Prostate gland (tissue), 2 donors: ENCODE results near the gene ZNF732. TPM values are rescaled to one million over a fixed set of nuclear protein-coding genes. Genes with fewer than 3 reads are reported as not detected.

ENCODE experiments used
- DNase-seq: peaks from one replicate; pipeline ENCODE4 v3.0.0-alpha.2; 2019; ENCODE audit warnings: low spot score
- H3K27ac ChIP-seq, 2 donors: fragments of 200-600 bp; sonication (generic); 2 replicates each; pipeline ENCODE4 v1.5.1; 2017 to 2019
- H3K27me3 ChIP-seq: fragments of 200-600 bp; sonication (generic); replicated peaks from 2 replicates; pipeline ENCODE4 v1.5.1; 2019; ENCODE audit not compliant: insufficient read depth
- H3K36me3 ChIP-seq, 2 donors: fragments of 200-600 bp; sonication (generic); 1 replicate in 1 of 2; 2 replicates in 1 of 2; pipeline versions ENCODE4 v1.5.1 to v1.8.1; 2017 to 2019
- H3K4me1 ChIP-seq: fragments of 200-600 bp; sonication (generic); replicated peaks from 2 replicates; pipeline ENCODE4 v1.5.1; 2019
- H3K4me3 ChIP-seq, 2 donors: fragments of 200-600 bp; sonication (generic); 2 replicates each; pipeline ENCODE4 v1.5.1; 2017 to 2019
- H3K9me3 ChIP-seq: fragments of 200-600 bp; sonication (generic); 2 replicates; pipeline ENCODE4 v1.5.1; 2017
- POLR2A ChIP-seq: fragments of 450-650 bp; IDR thresholded peaks from one replicate; pipeline ENCODE4 v1.6.1; 2016; ENCODE audit warnings: antibody characterized with exemption, mild to moderate bottlenecking
- POLR2AphosphoS5 ChIP-seq: sonication (generic); formaldehyde crosslinking; IDR thresholded peaks from one replicate; pipeline ENCODE4 v1.6.1; 2017; ENCODE audit warnings: antibody characterized with exemption
- WGBS: methylation state at CpG from one replicate; pipeline ENCODE4 v1.1.5; 2018; 5-methylcytosine and 5-hydroxymethylcytosine counted together
- intact Hi-C: fragments of 100-400 bp; cut with DNase I; formaldehyde crosslinking; loops from one replicate; pipeline ENCODE4 v1.14.2; 2022
- total RNA-seq, 2 donors: library from RNA; depleted of rRNA; stranded (reverse); fragments of >200 nt; gene quantifications; one replicate each; pipeline ENCODE4 v1.1.0, GENCODE V29; 2016
- TF ChIP-seq, protein P1 (sequence below), 4 experiments: fragments of 200-600 bp in 2 of 4; fragments of 450-650 bp in 2 of 4; sonication (generic) in 2 of 4; IDR thresholded peaks; 1 replicate in 3 of 4; 2 replicates in 1 of 4; pipeline ENCODE4 v1.5.1; 2016 to 2019; ENCODE audit warnings: antibody characterized with exemption in 4 of 4, mild to moderate bottlenecking in 2 of 4, moderate library complexity in 2 of 4

Gene ZNF732
- total RNA-seq, 2 donors from 2014 or later = 0.14 to 2.3 TPM

DNA sequence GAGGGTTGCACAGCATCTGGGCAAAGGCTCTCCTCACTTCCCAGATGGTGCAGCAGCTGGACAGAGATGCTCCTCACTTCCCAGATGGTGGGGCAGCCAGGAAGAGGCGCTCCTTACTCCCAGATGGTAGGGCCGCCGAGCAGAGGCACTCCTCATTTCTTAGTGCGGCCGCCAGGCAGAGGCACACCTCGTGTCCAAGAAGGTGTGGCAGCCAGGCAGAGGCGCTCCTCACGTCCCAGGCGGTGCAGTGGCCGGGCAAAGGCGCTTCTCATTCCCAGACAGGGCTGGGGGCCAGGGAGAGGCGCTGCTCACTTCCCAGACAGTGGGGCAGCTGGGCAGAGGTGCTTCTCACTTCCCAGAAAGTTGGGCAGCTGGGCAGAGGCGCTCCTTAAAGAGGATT, 48.8 kb downstream of the ZNF732 start:
- TF ChIP-seq POLR2A = no peak
- TF ChIP-seq, protein P1, sequence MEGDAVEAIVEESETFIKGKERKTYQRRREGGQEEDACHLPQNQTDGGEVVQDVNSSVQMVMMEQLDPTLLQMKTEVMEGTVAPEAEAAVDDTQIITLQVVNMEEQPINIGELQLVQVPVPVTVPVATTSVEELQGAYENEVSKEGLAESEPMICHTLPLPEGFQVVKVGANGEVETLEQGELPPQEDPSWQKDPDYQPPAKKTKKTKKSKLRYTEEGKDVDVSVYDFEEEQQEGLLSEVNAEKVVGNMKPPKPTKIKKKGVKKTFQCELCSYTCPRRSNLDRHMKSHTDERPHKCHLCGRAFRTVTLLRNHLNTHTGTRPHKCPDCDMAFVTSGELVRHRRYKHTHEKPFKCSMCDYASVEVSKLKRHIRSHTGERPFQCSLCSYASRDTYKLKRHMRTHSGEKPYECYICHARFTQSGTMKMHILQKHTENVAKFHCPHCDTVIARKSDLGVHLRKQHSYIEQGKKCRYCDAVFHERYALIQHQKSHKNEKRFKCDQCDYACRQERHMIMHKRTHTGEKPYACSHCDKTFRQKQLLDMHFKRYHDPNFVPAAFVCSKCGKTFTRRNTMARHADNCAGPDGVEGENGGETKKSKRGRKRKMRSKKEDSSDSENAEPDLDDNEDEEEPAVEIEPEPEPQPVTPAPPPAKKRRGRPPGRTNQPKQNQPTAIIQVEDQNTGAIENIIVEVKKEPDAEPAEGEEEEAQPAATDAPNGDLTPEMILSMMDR (IDR thresholded peaks at IDR 0.05) = no peak
- intact Hi-C loops = no loop called here
- no peak overlapping the region for H3K27ac ChIP-seq
- DNase-seq = no peak
- H3K27me3 ChIP-seq = no peaks in the 10 kb centered on the region
- no peaks in the 10 kb centered on the region for H3K9me3 ChIP-seq
- no peaks in the 10 kb centered on the region for H3K4me1 ChIP-seq
- 91% methylated on average over 13 of the region's 13 CpGs for WGBS
- H3K4me3 ChIP-seq = no peak overlapping the region
- no peaks in the 10 kb centered on the region for H3K36me3 ChIP-seq

DNA sequence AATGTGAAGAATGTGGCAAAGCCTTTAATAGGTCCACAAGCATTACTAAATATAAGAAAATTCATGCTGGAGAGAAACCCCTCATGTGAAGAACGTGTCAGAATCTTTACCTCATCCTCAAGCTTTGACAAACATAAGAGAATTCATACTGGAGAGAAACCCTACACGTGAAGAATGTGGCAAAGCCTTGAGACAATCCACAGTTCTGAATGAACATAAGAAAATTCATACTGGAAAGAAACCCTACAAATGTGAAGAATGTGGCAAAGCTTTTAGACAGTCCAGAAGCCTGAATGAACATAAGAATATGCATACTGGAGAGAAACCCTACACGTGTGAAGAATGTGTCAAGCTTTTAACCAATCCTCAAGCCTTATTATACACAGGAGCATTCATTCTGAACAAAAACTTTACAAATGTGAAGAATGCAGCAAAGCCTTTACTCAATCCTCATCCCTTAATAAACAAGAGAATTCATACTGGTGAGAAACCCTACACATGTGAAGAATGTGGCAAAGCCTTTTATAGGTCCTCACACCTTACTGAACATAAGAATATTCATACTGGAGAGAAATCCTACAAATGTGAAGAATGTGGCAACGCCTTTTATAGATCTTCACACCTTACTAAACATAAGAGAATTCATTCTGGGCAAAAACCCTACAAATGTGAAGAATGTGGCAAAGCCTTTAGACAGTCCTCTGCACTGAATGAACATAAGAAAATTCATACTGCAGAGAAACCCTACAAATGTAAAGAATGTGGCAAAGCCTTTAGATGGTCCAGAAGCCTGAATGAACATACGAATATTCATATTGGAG, 51.1 kb downstream of the ZNF732 start:
- intact Hi-C loops = no loop called here
- Histone ChIP-seq H3K36me3 (no peaks in the 10 kb centered on the region), H3K4me3 (no peak overlapping the region), H3K27ac (no peak overlapping the region), H3K4me1 (no peaks in the 10 kb centered on the region), H3K9me3 (no peaks in the 10 kb centered on the region), H3K27me3 (no peaks in the 10 kb centered on the region)
- TF ChIP-seq POLR2A = no peak
- TF ChIP-seq, protein P1 (IDR thresholded peaks at IDR 0.05) = no peak
- no peak for DNase-seq
- WGBS = 83% methylated on average over 5 of the region's 5 CpGs

DNA sequence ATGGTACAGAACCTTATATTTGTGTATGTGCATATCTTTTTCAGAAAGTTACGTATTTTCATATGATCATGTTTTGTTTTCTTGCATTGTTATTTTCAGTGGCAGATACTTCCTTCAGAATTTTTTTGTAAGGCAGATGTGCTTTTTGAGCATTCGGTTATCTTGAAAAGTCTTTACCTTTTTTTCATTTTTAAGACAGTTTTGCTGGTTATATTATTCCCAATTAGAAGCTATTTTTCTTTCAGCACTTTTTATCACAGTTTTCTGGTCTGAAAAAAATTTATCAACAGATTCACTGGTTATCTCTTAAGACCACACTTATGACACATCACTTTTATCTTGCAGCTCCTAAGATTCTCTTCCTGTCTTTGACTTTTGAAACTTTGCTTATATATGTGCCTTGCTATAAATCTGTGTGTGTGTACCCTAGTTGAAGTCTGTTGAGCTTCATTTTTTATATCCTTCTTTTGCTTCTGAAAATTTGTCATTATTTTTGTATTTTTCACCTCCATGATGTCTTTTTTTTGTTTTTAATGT, 53.1 kb downstream of the ZNF732 start:
- TF ChIP-seq POLR2A = no peak
- TF ChIP-seq, protein P1 (IDR thresholded peaks at IDR 0.05) = no peak
- no peak for TF ChIP-seq POLR2AphosphoS5
- no peaks in the 10 kb centered on the region for H3K9me3 ChIP-seq
- intact Hi-C loops = no loop called here
- no peaks in the 10 kb centered on the region for H3K27me3 ChIP-seq
- no peaks in the 10 kb centered on the region for H3K36me3 ChIP-seq
- WGBS = 98% methylated on average over 2 of the region's 2 CpGs
- no peak overlapping the region for H3K27ac ChIP-seq
- DNase-seq = no peak
- H3K4me3 ChIP-seq = no peak overlapping the region
- no peaks in the 10 kb centered on the region for H3K4me1 ChIP-seq

DNA sequence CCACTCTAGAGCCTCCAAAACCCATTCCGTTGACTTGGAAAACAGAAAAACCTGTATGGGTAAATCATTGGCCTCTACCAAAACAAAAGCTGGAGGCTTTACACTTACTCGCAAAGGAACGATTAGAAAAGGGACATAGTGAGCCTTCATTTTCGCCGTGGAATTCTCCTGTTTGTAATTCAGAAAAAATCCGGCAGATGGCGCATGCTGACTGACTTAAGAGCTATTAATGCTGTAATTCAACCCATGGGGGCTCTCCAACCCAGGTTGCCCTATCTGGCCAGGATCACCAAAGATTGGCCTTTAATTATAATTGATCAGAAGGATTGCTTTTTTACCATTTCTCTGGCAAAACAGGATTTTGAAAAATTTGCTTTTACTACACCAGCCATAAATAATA, 60.8 kb downstream of the ZNF732 start:
- Histone ChIP-seq H3K4me3 (no peak overlapping the region), H3K9me3 (no peaks in the 10 kb centered on the region), H3K4me1 (no peaks in the 10 kb centered on the region), H3K27me3 (no peaks in the 10 kb centered on the region), H3K36me3 (no peaks in the 10 kb centered on the region), H3K27ac (no peak overlapping the region)
- intact Hi-C loops = no loop called here
- WGBS = 46% methylated on average over 7 of the region's 7 CpGs
- no peak for DNase-seq
- TF ChIP-seq POLR2A = no peak
- TF ChIP-seq, protein P1 (IDR thresholded peaks at IDR 0.05) = peak in 3 of 4 experiments; percentile 35 to 52 (median 51)

DNA sequence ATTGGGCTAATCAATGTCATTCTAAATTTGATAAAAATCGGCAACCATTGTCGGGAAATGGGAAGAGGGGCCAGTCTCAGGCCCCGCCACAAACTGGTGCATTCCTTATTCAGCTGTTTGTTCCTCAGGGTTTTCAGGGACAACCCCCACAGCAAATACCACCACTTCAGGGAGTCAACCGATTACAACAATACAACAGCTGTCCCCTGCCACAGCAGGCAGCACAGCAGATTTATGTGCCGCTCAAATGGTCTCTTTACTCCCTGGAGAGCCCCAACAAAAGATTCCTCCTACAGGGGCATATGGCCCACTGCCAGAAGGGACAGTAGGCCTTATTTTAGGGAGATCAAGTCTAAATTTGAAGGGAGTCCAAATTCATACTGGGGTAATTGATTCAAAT, 61.8 kb downstream of the ZNF732 start:
- WGBS = 73% methylated on average over 5 of the region's 5 CpGs
- no peaks in the 10 kb centered on the region for H3K9me3 ChIP-seq
- no peaks in the 10 kb centered on the region for H3K27me3 ChIP-seq
- intact Hi-C loops = no loop called here
- TF ChIP-seq, protein P1 (IDR thresholded peaks at IDR 0.05) = no peak
- no peak for TF ChIP-seq POLR2AphosphoS5
- TF ChIP-seq POLR2A = no peak
- no peaks in the 10 kb centered on the region for H3K36me3 ChIP-seq
- no peak for DNase-seq
- H3K4me1 ChIP-seq = no peaks in the 10 kb centered on the region
- H3K4me3 ChIP-seq = no peak overlapping the region
- no peak overlapping the region for H3K27ac ChIP-seq
